OCI-LY7 (cell line): ENCODE measurements around the gene BASP1. TPM values are rescaled to one million over a fixed set of nuclear protein-coding genes. Genes with fewer than 3 reads are reported as not detected.

ENCODE experiments used
- BruUV-seq: library from RNA; stranded (reverse); fragments of 400-500 nt; replicated peaks from 2 replicates; lab custom pipeline; 2021; lab: Mats Ljungman, UMichigan
- CTCF ChIA-PET: fragments of 300-600 bp; sonication (Branson Sonifier 250); formaldehyde crosslinking; loops from one replicate; lab custom pipeline; 2022; ENCODE audit warnings: antibody characterized with exemption; ENCODE audit not compliant: unreplicated experiment; lab: Charles Lee
- POLR2A ChIA-PET: fragments of 300-600 bp; sonication (Branson Sonifier 250); formaldehyde crosslinking; loops from one replicate; lab custom pipeline; 2022; ENCODE audit warnings: antibody characterized with exemption; lab: Charles Lee
- DNase-seq: peaks from one replicate; pipeline ENCODE4 v3.0.0-alpha.2; 2015; ENCODE audit warnings: low spot score
- H2AFZ ChIP-seq: fragments of 200-600 bp; sonication (generic), shearing (Covaris generic); 2 replicates; pipeline ENCODE4 v1.6.1; 2014; ENCODE audit warnings: mild to moderate bottlenecking, antibody characterized with exemption, low read length, moderate library complexity
- H3K27ac ChIP-seq: fragments of 200-600 bp; sonication (generic); 2 replicates; pipeline ENCODE4 v1.5.1; 2014; ENCODE audit warnings: mixed run types, low read depth, mild to moderate bottlenecking, moderate library complexity, low read length, inconsistent platforms; ENCODE audit not compliant: poor library complexity, severe bottlenecking
- H3K36me3 ChIP-seq: fragments of 200-600 bp; sonication (generic); 2 replicates; pipeline ENCODE4 v1.6.1; 2014; ENCODE audit warnings: mild to moderate bottlenecking, antibody characterized with exemption, low read length, moderate library complexity, mixed read lengths; ENCODE audit not compliant: insufficient read depth
- H3K4me1 ChIP-seq: fragments of 200-600 bp; sonication (generic); 2 replicates; pipeline ENCODE4 v1.5.1; 2014; ENCODE audit warnings: mild to moderate bottlenecking, low read length; ENCODE audit not compliant: insufficient read depth, poor library complexity, severe bottlenecking
- H3K4me2 ChIP-seq: fragments of 200-600 bp; sonication (generic); 2 replicates; pipeline ENCODE4 v1.6.1; 2014; ENCODE audit warnings: mild to moderate bottlenecking, low read length
- H3K4me3 ChIP-seq: fragments of 200-600 bp; sonication (generic); 2 replicates; pipeline ENCODE4 v1.5.1; 2014; ENCODE audit warnings: mild to moderate bottlenecking, low read depth, low read length; ENCODE audit not compliant: poor library complexity, severe bottlenecking
- H3K79me2 ChIP-seq: fragments of 200-600 bp; sonication (generic); 2 replicates; pipeline ENCODE4 v1.6.1; 2016; ENCODE audit warnings: low read depth, mild to moderate bottlenecking, low read length, moderate library complexity, mixed read lengths; ENCODE audit not compliant: insufficient read depth
- H3K9me2 ChIP-seq: fragments of 200-600 bp; sonication (generic); 2 replicates; pipeline ENCODE4 v1.6.1; 2016; ENCODE audit warnings: mild to moderate bottlenecking, low read length, mixed read lengths; ENCODE audit not compliant: insufficient read depth
- H3K9me3 ChIP-seq: fragments of 200-600 bp; sonication (generic); 2 replicates; pipeline ENCODE4 v1.6.1; 2014; ENCODE audit warnings: mild to moderate bottlenecking, mixed run types, low read length, mixed read lengths
- H4K20me1 ChIP-seq: fragments of 200-600 bp; sonication (generic); 2 replicates; pipeline ENCODE4 v1.6.1; 2014; ENCODE audit warnings: mild to moderate bottlenecking, antibody characterized with exemption, low read length, moderate library complexity, mixed read lengths; ENCODE audit not compliant: insufficient read depth
- EZH2phosphoT487 ChIP-seq: fragments of 200-600 bp; sonication (generic); IDR thresholded peaks from 2 replicates; pipeline ENCODE4 v1.6.1; 2018; ENCODE audit warnings: low read depth, borderline replicate concordance, mild to moderate bottlenecking, mixed run types, antibody characterized with exemption, low read length, moderate library complexity, mixed read lengths
- intact Hi-C: fragments of 100-400 bp; cut with micrococcal nuclease; formaldehyde crosslinking; loops from one replicate; pipeline ENCODE4 v1.10.0; 2022; ENCODE audit not compliant: unreplicated experiment
- total RNA-seq, 2 experiments: library from RNA; depleted of rRNA in 1 of 2; stranded (reverse); fragments of >200 nt in 1 of 2; shearing (Covaris generic) in 1 of 2; gene quantifications; 2 replicates each; pipeline ENCODE4 v1.2.3, GENCODE V29; 2014 to 2022
- TF ChIP-seq, protein P1 (sequence below): fragments of 200-600 bp; sonication (generic); conservative IDR thresholded peaks from 2 replicates; pipeline ENCODE4 v1.5.1; 2014; ENCODE audit warnings: mild to moderate bottlenecking, antibody characterized with exemption, low read length, moderate library complexity, mixed read lengths

The BASP1 gene
- total RNA-seq, 2 experiments from 2014 or later: 23.4 to 64.8 TPM

DNA sequence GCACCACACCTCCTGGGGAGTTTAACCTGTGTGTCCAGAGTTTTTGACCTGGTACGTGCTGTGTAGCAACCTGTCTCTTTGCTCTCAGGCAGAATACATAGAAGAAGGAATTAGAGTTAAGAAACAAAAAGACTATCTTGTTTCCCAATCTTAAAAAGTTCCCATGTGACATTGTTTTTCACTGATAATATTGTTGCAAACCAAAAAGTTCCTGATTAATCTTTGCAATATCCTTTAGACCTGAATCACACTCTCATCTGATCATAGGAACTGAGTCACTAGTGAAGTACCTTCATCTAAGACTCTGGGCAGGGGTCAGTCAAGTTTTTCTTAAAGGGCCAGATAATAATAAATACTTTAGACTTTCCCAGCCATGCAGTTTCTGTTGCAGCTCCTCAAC is 35.1 kb downstream of the BASP1 start:
- Histone ChIP-seq H3K4me1 (peaks cover 29% of the 10 kb centered on the region), H3K27ac (no peak overlapping the region), H4K20me1 (peaks cover 5% of the 10 kb centered on the region; the same call in 1 of the 2 replicates), H3K9me3 (peaks cover 6% of the 10 kb centered on the region; the same call in 1 of the 2 replicates), H3K4me2 (no peak overlapping the region), H2AFZ (no peak overlapping the region), H3K79me2 (peaks cover 82% of the 10 kb centered on the region; the same call in 1 of the 2 replicates), H3K4me3 (no peak overlapping the region), H3K9me2 (no peaks in the 10 kb centered on the region), H3K36me3 (peaks cover 73% of the 10 kb centered on the region)
- no peak for DNase-seq
- no TSS peak for BruUV-seq
- intact Hi-C loops: no loop called here
- ChIA-PET CTCF (interaction anchor here (0.6 kb wide), 1 partner anchor 75 kb away, joined by 3 read pairs; no protein-coding TSS in a partner anchor), POLR2A (interaction anchor here (0.7 to 1.0 kb wide), 3 partner anchors 9 to 34 kb away, joined by 3 read pairs; no protein-coding TSS in a partner anchor)
- TF ChIP-seq, protein P1, sequence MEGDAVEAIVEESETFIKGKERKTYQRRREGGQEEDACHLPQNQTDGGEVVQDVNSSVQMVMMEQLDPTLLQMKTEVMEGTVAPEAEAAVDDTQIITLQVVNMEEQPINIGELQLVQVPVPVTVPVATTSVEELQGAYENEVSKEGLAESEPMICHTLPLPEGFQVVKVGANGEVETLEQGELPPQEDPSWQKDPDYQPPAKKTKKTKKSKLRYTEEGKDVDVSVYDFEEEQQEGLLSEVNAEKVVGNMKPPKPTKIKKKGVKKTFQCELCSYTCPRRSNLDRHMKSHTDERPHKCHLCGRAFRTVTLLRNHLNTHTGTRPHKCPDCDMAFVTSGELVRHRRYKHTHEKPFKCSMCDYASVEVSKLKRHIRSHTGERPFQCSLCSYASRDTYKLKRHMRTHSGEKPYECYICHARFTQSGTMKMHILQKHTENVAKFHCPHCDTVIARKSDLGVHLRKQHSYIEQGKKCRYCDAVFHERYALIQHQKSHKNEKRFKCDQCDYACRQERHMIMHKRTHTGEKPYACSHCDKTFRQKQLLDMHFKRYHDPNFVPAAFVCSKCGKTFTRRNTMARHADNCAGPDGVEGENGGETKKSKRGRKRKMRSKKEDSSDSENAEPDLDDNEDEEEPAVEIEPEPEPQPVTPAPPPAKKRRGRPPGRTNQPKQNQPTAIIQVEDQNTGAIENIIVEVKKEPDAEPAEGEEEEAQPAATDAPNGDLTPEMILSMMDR: no peak
- no peak for TF ChIP-seq EZH2phosphoT487

DNA sequence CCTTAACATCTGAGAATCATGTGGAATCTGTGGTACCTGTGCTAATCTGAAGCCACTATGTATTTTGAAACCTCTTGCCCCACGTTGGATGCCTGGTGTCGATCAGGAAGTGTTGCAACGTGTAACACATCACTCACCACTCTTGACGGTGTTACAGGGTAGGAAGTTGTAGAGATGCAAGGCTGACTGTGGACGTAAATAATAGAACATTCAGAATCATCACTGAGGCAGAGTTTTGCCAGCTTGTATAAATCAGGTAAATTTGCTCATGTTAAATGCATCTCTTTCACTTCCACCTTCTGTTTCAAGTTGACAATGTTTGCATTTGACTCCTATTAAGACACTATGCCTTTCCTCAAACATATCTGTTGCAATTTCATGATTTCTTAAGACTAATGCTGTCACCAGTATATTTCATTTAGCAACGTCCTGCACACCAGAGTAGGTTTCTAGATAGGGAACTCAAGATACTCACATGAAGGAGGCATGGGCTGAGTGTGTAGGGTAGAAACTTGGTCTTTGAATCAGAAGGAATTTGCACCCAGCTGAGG is 38.1 kb downstream of the BASP1 start:
- no TSS peak for BruUV-seq

More for the DNA sequence above, 38.1 kb downstream of the BASP1 start:
- H2AFZ ChIP-seq: no peak overlapping the region
- H3K9me2 ChIP-seq: no peaks in the 10 kb centered on the region
- intact Hi-C loops: no loop called here
- CTCF ChIA-PET: no interaction called here
- POLR2A ChIA-PET: interaction anchor here (0.6 to 1.3 kb wide), 4 partner anchors 13 to 22 kb away, joined by 3 read pairs; no protein-coding TSS in a partner anchor
- H3K27ac ChIP-seq: peak overlapping the region; percentile 14
- peak overlapping the region; percentile 47 for H3K4me2 ChIP-seq
- H3K79me2 ChIP-seq: peaks cover 74% of the 10 kb centered on the region; the same call in 1 of the 2 replicates
- peak overlapping the region; percentile 25 for H3K4me3 ChIP-seq
- H4K20me1 ChIP-seq: no peaks in the 10 kb centered on the region
- peaks cover 33% of the 10 kb centered on the region for H3K9me3 ChIP-seq
- peak; percentile 40 for DNase-seq
- TF ChIP-seq, protein P1: no peak
- TF ChIP-seq EZH2phosphoT487: no peak
- peaks cover 36% of the 10 kb centered on the region for H3K4me1 ChIP-seq
- H3K36me3 ChIP-seq: peaks cover 77% of the 10 kb centered on the region
